Left ventricle myocardium inferior (tissue), 1 donor: ENCODE results near the gene ZBTB32. TPM values are rescaled to one million over a fixed set of nuclear protein-coding genes. Genes with fewer than 3 reads are reported as not detected.

Experiments used
- DNase-seq: peaks from one replicate; pipeline ENCODE4 v3.0.0-alpha.2; 2020
- H3K27ac ChIP-seq: fragments of 200-600 bp; replicated peaks from 2 replicates; pipeline ENCODE4 v1.8.0; 2021
- H3K27me3 ChIP-seq: fragments of 200-600 bp; 2 replicates; pipeline ENCODE4 v1.8.0; 2021; ENCODE audit warnings: low read depth
- H3K36me3 ChIP-seq: fragments of 200-600 bp; 2 replicates; pipeline ENCODE4 v1.8.0; 2021
- H3K4me1 ChIP-seq: fragments of 200-600 bp; 2 replicates; pipeline ENCODE4 v1.8.0; 2021
- H3K4me3 ChIP-seq: fragments of 200-600 bp; 2 replicates; pipeline ENCODE4 v1.8.0; 2021; ENCODE audit warnings: mild to moderate bottlenecking, moderate library complexity
- H3K9me3 ChIP-seq: fragments of 200-600 bp; replicated peaks from 2 replicates; pipeline ENCODE4 v1.8.0; 2021
- CTCF ChIP-seq: fragments of 200-600 bp; IDR thresholded peaks from 2 replicates; pipeline ENCODE4 v1.8.0; 2021; ENCODE audit warnings: antibody characterized with exemption, mild to moderate bottlenecking, borderline replicate concordance
- intact Hi-C: fragments of 100-400 bp; cut with micrococcal nuclease; formaldehyde crosslinking; loops from one replicate; pipeline ENCODE4 v1.11.0; 2022
- total RNA-seq: library from RNA; stranded (reverse); fragmentation: NEBNext Ultra II Directional; extraction: Animal tissue kit (Norgen Biotek cat#: 25700); gene quantifications from one replicate; pipeline ENCODE4 v1.2.1, GENCODE V29; 2021
- donor health status: DM: no; HTN: yes; CAD: no; lungs with severe emphysema.

ZBTB32 gene
- total RNA-seq, 1 donor from 2014 or later, result not detected

DNA sequence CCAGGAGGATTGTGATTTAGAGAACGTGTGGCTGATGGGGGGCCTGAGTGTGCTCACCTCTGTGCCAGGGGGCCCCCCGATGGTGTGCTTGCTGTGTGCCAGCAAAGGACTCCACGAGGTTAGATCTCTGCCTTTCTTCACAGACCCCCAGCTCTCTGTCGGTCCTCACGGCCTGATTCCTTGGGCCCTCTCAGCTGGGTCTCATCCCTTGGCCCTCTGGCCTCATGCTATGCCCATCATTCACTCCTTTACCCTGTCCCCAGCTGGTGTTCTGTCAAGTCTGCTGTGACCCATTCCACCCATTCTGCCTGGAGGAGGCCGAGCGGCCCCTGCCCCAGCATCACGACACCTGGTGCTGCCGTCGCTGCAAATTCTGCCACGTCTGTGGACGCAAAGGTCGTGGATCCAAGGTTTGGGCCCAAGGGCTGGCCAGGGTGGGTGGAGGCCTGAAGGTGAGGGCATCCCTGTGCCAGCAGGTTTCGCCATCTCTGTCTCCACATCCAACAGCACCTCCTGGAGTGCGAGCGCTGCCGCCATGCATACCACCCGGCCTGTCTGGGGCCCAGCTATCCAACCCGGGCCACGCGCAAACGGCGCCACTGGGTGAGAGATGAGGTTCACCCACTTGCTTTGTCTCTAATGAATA lies 21.0 kb downstream of the ZBTB32 start:
- H3K36me3 ChIP-seq, result peaks cover 98% of the 10 kb centered on the region
- DNase-seq, result no peak

DNA sequence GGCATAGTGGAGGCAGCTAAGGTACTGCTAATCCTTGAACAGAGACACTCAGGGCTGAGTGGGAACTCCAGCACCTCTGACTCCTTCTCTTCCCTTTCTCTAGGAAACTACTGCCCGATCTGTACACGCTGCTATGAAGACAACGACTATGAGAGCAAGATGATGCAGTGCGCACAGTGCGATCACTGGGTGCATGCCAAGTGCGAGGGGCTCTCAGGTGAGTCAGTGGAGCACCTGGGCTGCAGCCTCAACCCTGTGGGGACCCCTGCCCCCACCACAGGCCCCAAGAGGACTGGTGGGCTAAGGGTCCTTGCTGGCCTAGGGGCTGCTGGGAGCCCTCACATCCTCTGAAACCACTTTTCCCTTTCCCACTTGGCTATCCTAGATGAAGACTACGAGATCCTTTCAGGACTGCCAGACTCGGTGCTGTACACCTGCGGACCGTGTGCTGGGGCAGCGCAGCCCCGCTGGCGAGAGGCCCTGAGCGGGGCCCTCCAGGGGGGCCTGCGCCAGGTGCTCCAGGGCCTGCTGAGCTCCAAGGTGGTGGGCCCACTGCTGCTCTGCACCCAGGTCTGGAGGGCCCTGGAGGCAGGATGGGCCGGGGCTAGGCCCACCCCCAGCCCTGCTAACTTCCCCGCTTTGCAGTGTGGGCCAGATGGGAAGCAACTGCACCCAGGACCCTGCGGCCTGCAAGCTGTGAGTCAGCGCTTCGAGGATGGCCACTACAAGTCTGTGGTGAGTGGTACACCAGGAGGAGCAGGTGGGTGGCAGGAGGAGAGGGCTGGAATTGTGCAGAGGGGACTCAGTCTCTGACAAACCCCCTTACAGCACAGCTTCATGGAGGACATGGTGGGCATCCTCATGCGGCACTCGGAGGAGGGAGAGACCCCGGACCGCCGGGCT lies 22.9 kb downstream of the ZBTB32 start:
- Histone ChIP-seq H3K36me3 (peaks cover 100% of the 10 kb centered on the region), H3K27me3 (no peaks in the 10 kb centered on the region), H3K4me1 (peaks cover under 1% of the 10 kb centered on the region), H3K9me3 (no peaks in the 10 kb centered on the region), H3K4me3 (no peak overlapping the region), H3K27ac (no peak overlapping the region)
- TF ChIP-seq CTCF, result no peak
- intact Hi-C loops, result no loop called here
- DNase-seq, result no peak

More for the DNA sequence above, 21.0 kb downstream of the ZBTB32 start:
- no peak overlapping the region for H3K27ac ChIP-seq
- intact Hi-C loops, result no loop called here
- no peaks in the 10 kb centered on the region for H3K9me3 ChIP-seq
- no peak for TF ChIP-seq CTCF
- peaks cover 4% of the 10 kb centered on the region for H3K4me1 ChIP-seq
- H3K27me3 ChIP-seq, result no peaks in the 10 kb centered on the region
- no peak overlapping the region for H3K4me3 ChIP-seq

DNA sequence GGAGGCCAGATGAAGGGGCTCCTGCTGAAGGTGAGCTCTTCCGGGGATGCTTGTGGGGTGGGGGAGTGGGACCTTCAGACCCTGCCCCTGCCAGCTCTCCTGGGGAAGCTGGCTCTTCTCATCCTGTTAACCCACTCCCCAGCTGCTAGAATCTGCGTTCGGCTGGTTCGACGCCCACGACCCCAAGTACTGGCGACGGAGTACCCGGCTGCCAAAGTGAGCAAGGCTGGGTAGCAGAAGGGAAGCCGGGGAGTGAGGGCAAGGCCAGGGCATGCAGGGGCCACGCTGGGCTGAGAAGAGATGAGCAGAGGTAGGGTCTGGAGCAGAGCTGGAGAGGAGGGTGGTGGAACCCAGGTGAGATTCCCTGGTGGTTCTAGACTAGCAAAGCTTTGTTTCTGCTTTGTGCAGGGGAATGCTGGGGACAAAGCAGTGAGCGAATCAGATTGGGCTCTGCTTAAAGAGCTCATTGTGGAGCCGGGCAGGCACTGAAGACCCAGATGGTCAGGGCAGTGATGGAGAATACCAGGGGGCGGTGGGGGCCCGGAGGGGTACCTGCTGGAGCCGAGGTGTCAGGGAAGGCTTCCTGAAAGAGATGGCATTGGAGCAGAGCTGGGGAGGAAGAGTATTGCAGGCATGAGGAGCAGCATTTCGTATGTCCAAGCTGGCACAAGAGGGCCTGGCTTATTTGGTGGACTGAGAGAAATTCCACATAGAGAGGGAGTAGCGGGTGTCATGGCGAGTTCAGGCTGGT lies 23.8 kb downstream of the ZBTB32 start:
- no peak for TF ChIP-seq CTCF
- no peak for DNase-seq
- intact Hi-C loops, result no loop called here

DNA sequence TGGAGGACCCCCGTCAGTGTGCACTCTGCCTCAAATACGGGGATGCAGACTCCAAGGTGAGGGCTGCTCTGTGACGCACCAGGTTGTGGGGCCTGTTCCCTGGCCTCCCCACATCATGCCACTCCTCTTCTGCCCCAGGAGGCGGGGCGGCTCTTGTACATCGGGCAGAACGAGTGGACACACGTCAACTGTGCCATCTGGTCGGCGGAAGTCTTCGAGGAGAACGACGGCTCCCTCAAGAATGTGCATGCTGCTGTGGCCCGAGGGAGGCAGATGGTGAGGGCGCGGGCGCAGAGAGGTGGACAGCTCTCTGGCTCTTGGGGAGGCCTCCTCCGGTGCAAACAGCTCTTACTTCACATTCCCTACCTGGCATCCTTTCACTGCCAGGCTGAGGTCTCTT lies 24.7 kb downstream of the ZBTB32 start:
- H3K27me3 ChIP-seq, result no peaks in the 10 kb centered on the region
- intact Hi-C loops, result no loop called here
- H3K4me1 ChIP-seq, result no peaks in the 10 kb centered on the region
- H3K27ac ChIP-seq, result no peak overlapping the region
- DNase-seq, result no peak
- H3K36me3 ChIP-seq, result peaks cover 97% of the 10 kb centered on the region
- H3K9me3 ChIP-seq, result no peaks in the 10 kb centered on the region
- TF ChIP-seq CTCF, result no peak
- H3K4me3 ChIP-seq, result no peak overlapping the region

More for the DNA sequence above, 23.8 kb downstream of the ZBTB32 start:
- Histone ChIP-seq H3K27me3 (no peaks in the 10 kb centered on the region), H3K4me3 (no peak overlapping the region), H3K4me1 (no peaks in the 10 kb centered on the region), H3K9me3 (no peaks in the 10 kb centered on the region), H3K27ac (no peak overlapping the region), H3K36me3 (peaks cover 98% of the 10 kb centered on the region)

DNA sequence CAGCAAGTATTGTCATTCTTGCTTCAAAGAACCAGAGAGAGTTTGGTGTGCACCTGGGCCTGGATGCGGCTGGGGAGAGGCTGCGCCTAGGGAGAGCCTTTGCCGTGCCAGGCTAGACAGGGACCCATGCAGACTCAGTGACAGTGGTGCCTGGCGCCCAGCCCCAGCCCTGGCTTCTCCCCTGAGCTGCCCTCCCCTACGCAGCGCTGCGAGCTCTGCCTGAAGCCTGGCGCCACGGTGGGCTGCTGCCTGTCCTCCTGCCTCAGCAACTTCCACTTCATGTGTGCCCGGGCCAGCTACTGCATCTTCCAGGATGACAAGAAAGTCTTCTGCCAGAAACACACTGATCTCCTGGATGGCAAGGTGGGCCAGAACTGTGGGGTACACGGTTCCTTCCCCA lies 25.4 kb downstream of the ZBTB32 start:
- H3K9me3 ChIP-seq, result no peaks in the 10 kb centered on the region
- H3K27ac ChIP-seq, result no peak overlapping the region
- TF ChIP-seq CTCF, result no peak
- H3K4me1 ChIP-seq, result no peaks in the 10 kb centered on the region
- H3K27me3 ChIP-seq, result no peaks in the 10 kb centered on the region
- DNase-seq, result no peak
- intact Hi-C loops, result no loop called here
- H3K4me3 ChIP-seq, result no peak overlapping the region
- peaks cover 93% of the 10 kb centered on the region for H3K36me3 ChIP-seq
